Measurements from ENCODE around the gene FBLN1.

Gene FBLN1

DNA sequence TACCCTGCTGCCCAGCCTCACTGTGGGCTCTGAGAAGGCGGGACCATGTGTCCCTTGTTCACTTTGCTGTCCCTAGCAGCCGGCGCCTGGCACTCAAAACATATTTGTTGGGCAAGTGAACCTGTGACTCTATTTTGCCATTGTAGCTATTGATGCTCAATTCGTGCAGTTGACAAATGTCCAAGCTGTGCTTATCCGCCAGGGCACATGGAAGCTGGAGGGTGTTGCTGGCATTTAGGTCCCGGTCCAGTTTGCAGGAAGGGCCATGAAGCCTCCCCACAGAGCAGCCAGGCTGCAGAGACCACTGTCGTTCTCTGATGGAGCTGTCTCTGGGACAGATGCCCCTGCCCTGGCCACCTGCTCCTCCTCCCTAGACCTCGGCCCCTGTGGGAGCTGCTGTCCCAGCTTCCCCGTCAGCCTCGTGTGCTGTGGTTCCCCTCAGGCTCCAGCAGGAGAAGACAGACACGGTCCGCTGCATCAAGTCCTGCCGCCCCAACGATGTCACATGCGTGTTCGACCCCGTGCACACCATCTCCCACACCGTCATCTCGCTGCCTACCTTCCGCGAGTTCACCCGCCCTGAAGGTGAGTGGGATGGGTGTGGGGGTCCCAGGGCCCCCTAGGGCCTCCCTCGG is 71.5 kb downstream of the FBLN1 start:
- no peak for DNase-seq

DNA sequence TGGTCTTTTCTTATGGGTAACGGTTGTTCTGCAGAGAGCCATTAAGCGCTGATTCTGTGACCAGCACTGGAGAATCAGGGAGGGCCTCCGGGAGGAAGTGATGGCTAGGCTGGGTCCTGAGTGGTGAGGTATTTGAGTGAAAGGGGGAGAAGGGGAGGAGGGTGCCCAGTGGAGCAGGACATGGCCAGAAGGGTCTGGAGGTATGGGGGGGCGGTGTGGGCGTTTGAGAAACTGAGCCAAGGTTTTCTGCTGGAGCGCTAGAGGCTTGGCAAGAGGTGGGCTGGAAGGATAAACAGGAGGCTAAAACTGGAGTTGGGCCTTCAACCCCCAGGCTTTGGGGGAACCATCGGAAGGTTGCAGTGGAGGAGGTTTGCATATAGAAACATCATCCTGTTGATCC is 72.5 kb downstream of the FBLN1 start:
- no peak for DNase-seq

DNA sequence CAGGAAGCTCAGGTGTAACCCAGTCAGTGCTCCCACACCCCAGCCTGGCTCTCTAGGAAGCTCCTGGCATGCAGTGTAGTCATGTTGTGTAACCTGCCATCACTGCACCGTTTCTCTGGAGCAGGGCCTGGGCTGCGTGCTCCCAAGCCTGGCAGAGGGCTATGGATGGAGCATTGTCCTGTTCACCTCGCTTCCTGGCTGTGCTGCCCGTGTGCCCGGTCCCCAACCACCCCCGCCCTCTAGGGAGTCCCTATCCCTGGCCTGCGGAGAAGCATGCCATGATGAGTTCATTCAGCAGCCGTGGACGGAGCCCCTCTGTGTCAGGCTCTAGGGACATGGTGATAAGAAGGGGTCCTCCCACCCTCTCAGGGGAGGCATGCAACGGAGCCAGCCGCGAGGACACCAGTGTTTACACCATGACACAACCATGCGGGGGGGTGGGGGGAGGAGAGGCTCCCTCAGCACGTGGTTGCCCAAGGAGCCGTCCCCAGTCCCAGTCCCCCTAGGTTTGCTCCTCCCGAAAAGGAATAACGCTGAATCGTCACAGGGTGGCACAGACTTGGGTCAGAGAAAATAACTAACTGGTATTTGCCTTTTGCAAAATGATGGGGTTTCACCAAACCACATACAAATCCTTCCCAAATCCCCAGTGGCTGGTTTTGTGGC is 73.1 kb downstream of the FBLN1 start:
- no peak for DNase-seq

DNA sequence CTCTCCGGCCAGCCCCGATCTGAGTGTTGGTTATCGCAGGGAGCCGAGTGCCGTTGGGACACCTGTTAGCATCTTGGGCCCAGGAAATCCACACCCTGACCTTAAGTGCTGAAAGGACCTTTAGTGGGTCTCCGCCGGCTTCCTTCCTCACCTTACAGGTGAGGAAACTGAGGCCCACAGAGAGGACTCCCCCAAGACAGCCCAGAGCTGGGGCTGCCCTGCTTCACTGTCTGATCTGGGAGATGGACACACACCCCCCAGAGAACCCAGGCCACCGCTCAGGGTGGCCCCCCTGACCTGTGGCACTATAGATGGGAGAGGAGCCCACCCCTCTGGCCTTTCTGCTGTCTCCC is 73.6 kb downstream of the FBLN1 start:
- no peak for DNase-seq

DNA sequence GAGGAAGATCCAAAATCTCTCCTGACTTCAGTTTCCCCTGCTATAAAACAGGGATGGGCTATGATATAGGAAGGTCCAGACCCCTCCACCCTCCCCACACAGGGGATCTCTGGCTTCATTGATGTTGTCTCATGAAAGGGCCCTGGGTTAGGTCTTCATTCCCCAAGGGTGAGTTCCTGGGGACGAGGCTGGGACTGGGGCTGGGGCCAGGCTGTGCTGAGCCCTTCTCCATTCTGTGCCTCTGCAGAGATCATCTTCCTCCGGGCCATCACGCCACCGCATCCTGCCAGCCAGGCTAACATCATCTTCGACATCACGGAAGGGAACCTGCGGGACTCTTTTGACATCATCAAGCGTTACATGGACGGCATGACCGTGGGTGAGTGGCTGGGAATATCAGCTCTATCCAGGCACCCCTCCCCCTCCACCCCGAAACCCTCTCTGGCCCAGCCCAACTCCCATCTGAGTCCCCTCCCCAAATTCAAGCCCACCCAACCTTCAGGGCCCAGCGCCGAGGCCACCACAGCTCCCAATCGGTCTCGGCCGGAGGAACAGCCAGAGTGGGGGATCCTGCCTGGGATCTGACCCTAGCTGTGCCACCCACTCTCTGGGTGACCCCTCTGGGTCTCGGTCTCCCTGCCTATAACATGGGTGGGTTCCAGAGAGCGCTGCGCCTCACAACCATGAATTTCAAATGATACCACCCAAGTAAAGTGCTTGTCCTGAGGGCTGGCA is 74.2 kb downstream of the FBLN1 start:
- no peak for DNase-seq

DNA sequence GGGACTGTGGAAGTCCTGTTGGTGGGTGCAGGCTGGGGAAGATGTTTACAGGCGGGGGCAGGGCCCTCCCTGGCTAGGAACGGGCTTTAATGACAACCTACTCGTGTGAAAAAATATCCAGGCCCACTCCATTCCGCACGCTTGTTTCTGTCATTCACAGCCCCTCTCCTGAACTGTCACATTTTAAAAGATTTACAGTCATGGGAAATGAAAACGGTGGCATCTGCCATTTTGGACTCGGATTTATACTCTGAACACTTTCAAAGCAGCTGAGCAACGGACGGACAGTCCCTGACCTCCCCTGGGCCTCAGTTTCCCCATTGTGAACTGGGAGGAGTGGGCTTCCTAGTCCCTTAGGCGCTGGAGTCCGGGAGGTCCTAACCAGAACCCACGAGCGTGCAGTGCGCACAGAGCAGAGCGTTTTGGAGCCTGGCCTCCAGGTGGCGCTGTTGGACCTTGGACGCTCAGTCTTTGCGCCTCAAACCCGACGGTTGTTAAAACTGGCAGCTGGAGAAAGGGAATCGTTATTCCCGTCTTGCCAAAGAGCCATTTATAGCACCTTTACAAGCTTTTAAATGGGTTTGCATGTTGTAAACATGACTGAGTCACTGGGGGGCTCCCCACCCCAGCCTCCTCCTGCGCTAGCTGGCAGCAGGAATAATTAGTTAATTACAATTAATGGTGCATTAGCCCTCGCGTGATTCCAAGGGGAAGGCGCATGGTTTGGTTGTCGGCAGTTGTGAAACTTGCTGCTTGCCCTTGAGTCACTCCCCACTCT is 75.3 kb downstream of the FBLN1 start:
- DNase-seq: peak; percentile 50

DNA sequence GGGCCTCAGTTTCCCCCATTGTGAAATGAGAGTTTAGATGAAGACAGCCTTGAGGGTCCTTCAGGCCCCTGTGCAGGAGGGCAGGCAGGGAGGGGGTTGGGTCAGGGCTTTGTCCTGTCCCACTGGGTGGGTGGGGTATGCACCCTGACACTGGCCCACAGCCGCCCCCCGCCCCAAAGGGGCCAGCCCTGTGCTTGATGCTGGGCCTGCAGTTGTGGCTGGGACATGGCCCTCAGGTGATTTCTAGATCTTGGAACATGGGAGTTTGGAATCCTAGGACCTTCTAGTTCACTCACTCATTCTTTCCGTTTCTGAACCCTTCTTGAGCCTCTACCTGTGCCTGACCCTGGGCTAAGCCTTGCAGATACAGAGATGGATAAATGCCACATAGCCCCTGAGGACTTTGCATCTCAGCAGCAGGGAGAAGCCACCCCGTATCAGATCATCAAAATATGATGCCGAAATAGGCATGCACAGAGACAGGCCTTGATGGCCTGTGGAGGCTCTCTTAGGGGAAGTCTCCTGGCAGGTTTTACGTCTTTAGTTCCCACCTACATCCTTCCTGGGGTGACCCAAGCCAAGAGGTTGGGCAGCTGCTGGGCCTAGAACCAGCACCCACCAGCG is 76.0 kb downstream of the FBLN1 start:
- no peak for DNase-seq

DNA sequence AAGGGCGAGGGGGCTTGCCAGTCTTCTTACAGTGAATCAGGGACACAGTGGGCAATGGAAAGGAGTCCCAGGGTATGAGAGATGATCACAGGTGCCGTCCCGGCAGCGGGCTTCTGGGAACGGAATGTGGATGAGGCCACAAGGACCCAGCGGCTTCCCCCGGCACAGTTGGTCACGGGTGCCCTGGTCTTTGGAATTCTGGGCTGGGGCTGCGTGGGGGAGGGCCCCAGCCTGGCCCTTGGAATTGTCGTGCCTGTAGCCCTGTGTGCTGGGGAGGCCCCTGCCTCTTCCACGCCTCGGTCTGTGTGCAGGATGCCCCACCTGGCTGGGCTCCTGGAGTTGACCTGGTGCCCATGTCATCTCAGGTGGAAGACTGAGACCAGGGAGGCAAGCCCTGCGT is 76.6 kb downstream of the FBLN1 start:
- DNase-seq: no peak

DNA sequence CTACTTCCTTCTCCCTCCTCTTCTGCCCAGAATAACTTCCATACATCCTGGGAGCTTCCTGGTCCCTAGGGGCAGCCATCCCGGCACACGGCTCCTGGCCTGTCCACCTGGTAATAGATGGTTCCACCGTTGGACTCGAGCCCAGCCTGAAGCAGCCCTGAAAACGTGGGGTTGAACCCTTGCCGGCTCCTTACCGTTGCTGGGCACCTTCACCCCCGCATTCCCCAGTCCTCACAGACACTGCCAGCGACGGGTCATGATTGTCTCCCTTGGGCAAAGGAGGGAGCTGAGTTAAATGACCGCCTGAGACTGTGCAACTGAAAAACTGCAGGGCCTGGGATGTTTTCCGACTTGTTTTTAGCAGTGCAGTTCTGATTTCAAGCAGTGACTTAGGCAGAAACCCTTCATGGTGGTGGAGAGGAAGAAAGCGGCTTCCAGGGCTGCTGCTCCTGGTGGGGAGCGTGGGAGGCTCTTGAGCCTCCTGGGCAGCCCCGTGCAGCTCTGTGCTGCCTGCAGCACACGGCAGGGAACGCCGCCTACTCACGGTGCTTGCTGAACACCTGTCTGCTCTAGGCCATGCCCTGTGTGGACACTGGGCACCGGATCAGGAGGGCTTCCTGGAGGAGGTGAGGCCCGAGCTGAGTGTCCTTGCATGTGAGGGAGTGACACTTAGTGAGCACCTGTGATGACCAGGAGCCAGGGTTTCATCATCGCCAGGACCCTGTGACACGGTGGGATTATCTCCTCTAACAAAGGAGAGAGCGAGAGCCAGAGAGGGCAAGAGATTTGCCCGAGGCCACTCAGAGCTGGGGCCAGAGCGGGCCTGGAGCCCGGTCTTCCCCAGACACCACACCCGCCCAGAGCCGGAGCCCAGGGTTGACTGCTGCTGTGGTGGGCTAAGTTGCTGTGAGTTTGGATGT is 77.4 kb downstream of the FBLN1 start:
- no peak for DNase-seq

DNA sequence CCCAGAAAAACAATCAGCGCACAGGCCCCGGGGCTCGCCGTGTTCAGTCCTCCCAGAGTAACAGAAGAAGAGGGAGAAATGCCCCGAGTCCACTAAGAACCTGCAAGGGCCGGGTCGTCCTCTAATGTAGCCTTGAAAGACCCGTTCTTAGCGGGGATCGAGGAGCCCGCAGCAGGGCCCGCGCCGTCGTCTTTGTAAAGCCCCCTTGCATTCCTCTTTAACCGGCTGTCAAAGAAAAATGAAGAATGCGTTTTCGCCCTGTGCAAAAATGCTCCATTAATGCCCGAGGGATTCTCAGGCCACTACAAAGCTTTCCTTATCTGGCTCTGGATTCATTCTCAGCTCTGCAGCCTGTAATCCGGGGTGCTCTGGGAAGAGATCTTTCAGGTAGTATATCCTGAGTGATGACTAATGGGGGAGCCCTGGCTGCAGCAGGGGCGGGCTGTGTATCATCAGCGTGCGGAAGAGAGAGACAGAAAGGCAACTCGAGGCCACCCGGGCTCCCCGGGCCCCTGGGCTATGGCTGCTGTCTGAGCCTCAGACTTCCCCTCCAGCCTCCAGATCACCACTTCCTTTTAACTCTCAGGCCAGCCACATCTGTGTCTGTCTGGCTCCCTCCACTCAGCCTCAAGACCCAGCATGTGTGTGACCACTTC is 78.2 kb downstream of the FBLN1 start:
- no peak for DNase-seq

DNA sequence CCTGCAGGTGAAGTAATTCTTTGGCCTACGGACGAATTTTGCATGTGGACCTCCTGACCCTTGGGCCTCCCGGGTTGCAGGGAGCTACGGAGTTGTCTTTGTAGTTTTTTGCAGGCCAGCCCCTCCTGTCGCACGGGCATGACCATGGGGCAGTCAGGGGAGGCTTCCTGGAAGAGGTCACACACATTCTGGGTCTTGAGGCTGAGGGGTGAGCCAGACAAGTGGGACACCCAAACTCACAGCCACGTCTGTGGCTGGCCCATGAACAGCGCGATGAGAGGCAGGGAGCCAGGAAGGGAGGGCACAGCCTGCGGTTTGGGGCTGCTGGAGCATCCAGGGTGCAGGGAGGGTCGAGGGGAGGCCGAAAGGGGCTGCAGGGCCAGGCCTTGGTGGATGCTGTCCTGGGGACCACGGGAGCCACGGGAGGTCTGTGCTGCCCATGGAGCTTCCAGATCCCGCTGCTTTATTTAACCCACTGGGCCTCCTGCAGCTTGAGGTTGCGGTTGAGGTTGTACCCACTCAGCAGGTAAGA is 78.9 kb downstream of the FBLN1 start:
- DNase-seq: no peak

DNA sequence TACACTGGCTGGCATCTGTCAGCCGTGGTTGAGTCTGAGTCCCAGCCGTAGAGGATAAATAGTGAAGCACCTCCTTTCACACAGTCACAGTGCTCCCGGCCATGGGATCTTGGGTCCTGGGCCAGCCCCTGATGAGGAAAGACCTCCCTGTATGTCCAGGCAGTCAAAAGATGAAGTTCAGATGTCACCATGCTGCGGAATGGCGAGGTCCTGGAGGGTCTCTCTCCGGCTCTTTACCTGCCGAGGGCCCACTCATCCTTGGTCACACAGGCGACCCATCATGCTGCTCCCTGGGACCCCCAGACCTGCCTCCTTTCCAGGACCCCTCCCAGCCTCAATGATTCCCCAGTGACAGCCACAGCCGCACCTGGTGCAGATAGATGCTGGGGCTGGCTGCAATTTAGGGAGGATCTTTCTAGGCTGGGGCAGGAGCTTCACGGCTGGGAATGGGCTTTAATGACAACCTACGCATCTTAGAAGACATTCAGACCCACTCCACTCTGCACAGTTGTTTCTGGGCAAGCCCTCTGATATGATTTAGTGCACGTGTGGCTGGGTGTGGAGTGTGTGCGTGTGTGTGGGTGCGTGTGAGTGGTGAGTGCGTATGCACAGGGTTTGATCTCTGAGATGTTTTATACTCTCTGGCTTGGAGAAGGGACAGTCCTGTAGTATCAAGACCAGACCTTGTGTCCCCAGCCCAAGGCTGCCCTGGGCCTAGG is 79.7 kb downstream of the FBLN1 start:
- DNase-seq: no peak

DNA sequence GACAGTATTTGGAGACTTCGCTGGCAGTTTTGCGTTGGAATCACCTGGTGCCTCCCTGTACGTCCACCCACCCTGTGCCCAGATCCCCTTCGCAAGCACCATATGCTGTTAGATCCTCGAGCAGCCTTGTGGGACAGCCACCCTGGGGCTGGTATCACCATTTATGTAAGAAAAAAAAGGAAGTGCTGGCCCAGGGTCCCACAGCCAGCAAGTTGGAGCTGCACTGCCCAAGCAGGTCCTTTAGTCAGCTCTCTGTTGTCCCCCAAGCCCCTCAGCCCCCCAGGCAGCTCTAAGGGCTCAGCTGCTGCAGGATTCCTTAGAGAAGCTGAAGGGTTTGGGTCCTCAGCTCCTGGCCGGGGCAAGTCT is 80.3 kb downstream of the FBLN1 start:
- DNase-seq: no peak

DNA sequence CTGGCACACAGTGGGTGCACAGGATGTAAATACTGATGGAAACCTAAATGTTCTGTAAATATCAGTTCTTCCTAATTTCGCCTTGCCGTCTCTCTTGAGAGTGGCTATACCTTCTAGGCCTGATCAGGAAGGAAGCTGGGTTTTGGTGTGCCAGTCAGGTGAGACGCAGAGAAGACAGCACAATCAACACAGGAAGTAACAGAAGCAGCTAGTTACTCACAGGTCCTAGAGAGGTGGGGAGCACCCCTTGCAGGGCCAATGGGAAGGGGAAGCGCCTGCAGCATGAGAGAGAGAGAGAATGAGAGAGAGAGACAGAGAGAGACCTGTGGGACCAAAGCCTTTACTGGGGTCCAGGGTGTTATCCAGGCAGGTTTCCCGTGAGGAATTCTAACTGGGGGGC is 80.8 kb downstream of the FBLN1 start:
- no peak for DNase-seq

DNA sequence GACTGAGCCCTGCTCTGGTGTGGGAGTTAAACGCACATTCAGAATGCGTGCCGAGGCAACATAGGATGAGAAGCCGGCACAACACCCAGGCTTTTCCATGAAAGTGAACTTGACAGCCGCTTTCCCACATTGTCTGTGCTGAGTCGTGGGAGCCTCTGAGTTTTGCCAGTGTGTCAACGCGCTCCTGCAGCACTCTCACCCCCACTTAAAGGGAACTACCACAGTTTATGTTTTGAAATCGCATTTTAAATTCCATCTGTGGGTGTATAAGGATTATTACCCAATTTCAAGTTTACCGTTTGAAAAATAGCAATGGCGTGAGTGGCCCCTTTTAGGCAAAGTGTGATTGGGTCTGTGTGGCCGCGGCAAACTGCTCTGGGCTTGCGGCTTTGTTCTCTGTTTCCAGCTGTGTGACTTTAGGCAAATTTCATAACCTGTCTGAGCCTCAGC is 81.5 kb downstream of the FBLN1 start:
- DNase-seq: no peak

DNA sequence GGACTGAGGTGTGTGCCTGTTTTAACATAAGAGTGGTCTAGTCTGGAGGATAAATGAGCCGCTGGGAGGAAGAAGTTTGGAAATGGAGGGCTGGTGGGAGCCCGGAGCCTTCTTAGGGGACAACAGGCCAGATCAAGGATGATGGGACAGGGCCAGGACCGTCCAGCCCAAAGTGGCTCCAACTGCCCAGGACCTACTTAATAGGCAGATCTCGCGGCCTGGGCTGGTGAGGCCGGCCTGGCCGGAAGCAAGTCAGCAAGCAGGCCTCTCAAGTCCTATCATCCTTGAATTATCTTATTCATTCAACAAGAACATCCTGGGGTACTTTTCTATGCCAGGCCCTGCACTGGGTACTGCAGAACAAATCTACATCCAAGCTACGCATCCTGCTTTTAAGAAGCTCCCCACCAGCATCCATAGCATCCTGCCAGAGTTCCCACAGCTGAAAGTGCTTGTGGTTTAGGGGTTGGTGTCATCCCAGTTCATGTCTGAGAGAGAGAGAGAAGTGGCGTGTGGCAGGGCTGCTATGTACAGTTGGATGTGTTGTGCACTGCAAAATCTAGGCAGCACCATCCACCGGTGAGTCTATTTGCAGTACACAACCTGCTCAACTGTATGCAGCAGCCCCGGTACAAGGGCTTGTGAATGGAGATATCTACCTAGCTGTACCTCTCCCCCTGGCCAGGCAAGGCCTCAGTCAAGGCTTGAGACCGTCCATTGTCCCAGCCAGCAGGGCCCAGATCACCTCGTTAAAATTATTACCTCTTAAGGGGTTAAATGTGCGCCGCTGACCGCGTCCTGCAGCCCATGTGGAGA is 82.1 kb downstream of the FBLN1 start:
- no peak for DNase-seq

DNA sequence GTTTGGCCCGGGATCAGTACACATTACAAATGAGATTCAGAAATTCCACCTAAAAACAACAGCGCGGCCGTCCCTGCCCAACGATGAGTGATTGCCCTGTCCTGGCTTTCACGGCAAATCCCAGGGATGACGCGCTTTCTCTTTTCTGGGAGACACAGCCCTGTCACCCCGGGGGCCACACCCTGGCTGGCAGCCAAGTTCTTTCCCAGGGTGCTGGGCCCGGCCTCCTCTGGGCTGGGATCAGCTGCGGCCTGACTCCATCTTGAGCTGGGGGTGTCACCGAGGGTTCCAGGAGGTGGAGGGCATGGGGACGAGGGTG is 82.7 kb downstream of the FBLN1 start:
- DNase-seq: no peak

DNA sequence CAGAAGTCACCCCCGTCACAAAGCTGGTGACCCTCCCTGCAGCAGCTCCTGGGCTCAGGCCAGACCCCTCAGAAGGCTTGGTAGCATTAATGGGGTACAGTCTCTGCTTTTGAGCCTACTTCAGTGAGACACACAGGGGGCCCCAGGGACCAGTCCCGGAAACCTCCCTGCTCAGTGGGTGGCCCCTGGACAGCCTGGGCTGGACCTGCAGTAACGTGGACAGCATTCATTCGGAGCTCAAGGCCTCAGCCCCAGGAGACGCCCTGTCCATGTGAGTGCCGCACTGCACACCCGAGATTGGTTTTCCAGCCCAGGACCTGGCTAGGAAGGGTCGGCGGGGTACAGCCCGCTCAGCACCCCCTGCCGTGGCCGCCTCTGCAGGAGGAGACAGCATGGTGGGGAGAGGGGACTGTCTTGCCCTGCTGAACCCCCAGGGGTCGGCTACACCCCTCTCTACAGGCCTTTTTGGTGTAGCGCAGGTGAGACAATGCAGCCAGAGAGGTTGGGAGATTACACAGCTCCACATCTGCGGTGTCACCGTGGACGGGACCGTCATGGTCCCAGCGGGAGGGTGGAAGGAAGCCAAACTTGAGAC is 83.4 kb downstream of the FBLN1 start:
- DNase-seq: no peak
